SKM-1 treated with dmso at 0.1 percent for 144 hours (cell line): Measurements from ENCODE around the gene EFNB2.

Source experiments
- DNase-seq: peaks from one replicate; lab custom pipeline; 2025; ENCODE audit not compliant: unreplicated experiment; lab: John Stamatoyannopoulos, UW

EFNB2 gene

GRCh38 chr13:106551350-106551749 is 15.9 kb upstream of the EFNB2 start:
- no peak for DNase-seq

DNA sequence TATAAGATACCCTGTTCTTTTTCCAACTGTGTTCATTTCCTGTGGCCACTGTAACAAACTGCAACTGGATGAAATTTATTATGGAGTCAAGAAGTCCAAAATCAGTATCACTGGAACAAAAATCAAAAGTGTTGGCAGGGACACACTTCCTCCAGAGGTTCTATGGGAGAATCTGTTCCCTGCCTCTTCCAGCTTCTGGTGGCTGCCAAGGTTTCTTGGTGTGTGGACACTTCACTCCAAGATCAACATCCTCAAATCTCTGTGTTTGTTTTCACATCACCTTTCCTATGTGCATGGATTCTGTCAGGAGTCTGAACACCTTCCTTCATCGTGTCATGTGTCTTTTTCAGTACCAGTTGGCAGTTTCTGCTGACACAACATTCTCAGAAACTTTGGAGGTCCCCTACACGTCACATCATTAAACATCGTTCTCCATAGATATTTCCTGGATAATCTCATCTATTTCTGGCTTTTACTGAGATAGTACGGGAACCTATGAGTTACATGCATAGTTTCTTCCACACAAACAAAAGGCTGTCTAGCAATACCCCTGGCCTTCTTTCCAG is 15.2 kb upstream of the EFNB2 start:
- DNase-seq, result no peak

DNA sequence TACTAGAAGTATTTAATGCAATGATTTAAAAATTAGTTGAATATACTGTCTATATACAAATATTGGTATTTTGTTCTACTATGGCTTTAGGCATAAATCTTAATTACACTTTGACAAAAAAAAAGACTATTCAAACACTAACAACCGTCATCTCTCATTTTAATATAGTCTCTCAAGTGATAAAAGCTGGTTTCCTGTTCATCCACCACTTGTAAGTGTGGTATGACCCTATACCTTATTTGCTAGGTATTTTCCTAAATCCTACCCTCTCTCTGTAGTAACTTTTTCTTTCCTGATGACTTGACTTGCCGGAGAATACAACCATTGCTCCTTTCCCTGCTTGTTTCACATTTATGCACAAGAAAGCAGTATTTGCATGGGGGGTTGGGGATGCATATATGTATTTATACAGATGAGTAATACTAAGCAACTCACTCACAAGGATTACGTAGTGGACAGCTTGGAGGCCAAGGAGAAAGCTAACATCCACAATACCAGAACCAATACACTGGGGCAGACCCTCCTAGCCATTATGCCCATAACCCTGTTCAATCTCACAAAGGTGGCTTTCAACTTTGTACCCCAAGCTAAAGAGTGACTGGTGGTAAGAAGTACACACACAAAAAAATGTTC is 12.7 kb upstream of the EFNB2 start:
- DNase-seq, result no peak

GRCh38 chr13:106541826-106542225 is 6.4 kb upstream of the EFNB2 start:
- no peak for DNase-seq

DNA sequence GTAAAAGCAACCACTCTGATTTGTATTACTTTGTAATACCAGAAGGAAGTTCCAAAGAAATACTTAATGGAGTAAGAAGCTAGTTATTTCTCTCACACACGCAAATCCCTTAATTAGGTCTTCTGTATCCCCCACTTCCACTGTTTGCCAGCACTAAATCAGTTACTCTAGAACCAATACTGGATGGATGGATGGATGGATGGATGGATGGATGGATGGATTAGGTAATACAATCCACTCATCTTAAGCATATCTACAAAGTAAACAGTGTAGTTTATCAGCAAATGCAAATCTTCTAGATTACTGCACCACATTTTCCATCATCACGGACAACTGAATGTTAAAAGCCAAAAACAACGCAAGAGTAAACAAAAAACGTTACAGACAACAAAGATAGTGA is 5.2 kb upstream of the EFNB2 start:
- no peak for DNase-seq

DNA sequence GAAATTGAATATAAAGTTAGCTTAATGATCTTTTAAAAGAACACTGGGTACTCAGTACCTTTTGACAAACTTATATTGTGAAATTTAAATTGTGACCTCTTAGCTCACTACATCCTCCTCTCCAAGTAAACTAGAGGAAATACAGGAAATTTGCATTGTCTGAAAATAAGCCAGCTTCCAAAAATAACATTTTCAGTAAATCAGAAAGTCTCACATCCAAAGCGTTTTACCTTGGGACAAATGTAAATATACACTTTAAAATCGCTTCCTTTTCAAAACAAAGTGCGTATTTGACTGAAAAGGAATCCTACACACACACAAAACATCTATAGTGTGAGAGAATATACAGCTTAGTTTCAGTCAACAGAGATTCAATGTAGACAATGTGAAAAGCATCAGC is 2.1 kb upstream of the EFNB2 start:
- no peak for DNase-seq

- peak; percentile 63 for DNase-seq
Observed at GRCh38 chr13:106536244-106537034, 977 bp upstream of the EFNB2 start.

DNA sequence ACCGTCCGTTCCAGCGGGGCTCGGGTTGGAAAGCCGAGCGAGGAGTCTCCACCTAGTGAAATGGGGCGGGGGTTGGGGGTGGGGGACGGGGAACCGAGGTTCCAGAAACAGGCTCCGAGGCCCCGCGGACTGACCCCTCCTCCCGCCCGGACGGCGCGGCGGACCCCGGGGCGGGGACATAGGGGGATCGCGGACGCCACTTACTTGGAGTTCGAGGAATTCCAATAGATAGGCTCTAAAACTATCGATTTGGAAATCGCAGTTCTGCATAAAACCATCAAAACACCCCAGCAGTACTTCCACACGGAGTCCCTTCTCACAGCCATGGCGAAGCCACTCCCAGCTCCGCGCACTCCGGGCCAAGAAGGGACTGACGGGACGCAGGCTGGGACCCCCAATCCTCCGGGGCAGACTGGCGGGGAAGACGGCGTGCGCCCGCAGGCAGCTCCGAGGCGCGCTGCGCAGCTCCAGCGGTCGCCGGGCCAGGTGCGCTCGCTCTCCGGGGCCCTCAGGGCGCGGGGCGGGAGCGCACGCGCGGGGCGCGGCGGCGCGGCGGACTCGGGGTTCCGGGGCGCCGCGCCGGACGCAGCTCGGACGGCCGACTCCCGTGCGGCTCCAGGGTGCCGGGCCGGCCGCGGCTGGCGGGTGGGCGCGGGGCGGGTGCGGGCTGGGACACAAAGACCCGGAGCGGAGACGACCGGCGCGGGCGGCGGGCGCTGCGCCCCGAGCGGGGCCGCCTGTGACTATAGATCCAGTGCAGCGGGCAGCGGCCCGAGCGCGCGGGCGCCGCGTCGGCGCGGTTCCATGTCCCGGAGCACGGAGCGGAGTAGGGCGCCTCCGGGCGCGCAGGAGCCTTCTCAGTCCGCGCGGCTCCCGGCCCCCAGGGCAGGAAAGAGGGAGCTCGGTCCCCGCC is 567 bp downstream of the EFNB2 start:
- DNase-seq, result no peak

- no peak for DNase-seq
Observed at GRCh38 chr13:106533943-106534638, 1.4 kb downstream of the EFNB2 start.

- peak; percentile 26 for DNase-seq
Observed at GRCh38 chr13:106533101-106533942, 2.1 kb downstream of the EFNB2 start.

GRCh38 chr13:106532111-106532929 is 3.1 kb downstream of the EFNB2 start:
- DNase-seq, result no peak

DNA sequence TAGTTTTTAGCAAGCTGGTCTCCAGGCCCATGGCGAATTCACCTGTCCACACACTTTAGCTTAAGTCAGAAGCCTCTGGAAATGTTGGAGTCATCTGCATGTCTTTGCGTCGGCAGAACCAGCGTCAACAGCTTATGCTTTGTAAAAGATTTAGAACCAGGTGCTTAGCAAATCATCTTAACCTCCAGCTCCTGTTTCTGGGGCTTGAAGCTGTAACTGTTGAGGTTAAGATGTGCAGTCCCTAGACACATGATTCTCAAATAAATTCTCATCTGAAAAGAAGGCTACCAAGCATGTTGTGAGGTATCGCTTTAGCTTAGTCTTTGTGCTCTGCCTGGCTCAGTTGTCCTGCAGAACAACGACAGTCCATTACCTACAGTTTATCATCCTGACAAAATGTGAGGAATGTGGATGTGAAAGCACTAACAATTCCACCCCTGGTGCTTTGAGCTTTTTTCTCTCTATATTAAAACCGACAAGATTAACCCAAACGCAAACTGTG is 4.4 kb downstream of the EFNB2 start:
- DNase-seq, result no peak

DNA sequence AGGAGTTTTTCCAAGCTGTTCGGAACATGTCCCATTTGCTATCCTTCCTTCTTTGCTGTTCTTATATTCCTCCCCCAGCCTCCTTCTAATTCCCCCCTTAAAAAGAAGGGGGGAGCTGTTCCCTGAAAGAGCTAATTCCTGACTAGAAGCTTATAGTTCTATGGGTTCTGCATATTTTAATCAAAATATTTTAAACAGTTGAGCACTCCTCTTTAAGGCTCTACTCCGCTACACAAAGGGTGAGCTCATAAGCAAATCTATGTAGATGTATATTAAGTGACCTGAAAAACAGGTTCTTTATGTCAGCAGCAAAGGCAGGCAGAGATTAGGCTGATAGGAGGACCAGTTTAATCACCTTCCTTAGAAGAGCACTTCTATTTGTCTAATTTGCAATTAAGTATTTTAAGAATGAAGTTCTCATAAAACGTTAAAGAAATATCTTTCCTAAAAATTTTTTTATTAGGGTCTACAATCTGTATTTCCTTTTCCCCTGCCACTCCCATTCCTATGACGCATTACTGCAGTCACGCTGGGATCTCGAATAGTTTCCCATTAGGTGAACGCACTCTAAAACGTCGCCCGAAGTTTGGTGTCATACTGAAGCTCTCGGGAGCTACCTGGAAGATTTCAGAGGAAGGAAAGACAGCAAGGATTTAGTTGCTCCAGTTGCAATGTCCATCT is 5.2 kb downstream of the EFNB2 start:
- DNase-seq, result no peak

- no peak for DNase-seq
Observed at GRCh38 chr13:106529415-106530170, 5.9 kb downstream of the EFNB2 start.

DNA sequence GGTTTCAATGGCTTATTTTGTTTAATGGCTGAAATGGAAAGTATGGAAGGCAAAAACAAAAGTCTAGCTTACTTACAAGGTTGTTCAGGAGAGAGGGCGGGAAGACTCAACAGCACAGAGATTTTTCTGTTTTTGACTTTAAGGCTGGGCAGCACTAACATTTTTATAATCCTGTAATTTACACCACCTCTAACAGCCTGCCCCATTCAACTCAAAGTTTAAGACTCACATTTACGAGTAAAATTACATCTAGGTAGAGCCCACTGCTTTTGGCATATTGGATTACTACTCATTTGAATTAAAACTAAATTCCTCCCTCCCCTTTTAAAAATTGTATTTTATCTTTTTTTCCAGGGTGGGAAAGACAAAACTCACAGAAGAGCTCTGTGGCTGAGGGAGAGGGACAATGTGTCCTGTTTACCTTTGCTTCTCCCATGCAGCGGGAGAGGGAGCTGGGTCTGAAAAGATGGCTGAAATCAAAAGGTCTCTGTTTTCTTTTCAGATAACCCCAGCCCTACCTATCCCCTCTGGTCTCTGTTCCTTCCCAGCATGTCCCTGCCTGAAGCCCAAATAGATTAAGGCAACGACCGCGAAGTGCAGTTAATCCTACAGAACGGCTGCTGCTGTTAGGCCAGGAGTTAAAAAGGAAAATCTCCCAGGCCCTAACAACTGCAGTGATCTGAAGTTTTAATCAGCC is 6.6 kb downstream of the EFNB2 start:
- DNase-seq, result no peak

DNA sequence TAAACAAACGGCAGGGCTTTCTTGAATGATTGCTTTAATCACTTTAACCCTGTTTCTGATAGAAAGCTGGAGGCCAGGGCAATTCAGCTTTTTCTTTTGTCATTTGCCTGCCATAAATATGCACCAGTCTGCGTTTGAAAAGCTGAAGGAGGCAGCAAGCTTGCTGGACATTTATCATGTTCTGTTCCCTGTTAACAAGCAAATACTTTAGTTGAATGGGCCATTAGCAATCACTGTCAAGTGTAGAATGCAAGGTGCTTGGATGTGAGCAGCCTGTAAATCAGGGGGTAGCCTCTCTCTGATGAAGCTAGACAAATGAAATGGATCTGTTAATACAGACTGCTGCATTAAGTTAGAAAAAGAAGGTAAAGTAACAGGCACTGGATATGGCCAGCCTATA is 7.6 kb downstream of the EFNB2 start:
- DNase-seq, result no peak

- no peak for DNase-seq
Observed at GRCh38 chr13:106527445-106527801, 8.0 kb downstream of the EFNB2 start.
